SKM-1 treated with dmso at 0.1 percent for 144 hours (cell line): ENCODE results near the gene CDC16.
"Not testable (repeated sequence)": the region's sequence is repeated elsewhere in the genome, so short reads cannot be mapped to it uniquely, and the experiment has no call there.

Experiments
- DNase-seq: peaks from one replicate; lab custom pipeline; 2025; ENCODE audit not compliant: unreplicated experiment; lab: John Stamatoyannopoulos, UW

The CDC16 gene

GRCh38 chr13:114260814-114261213, 26.1 kb downstream of the CDC16 start:
- no peak for DNase-seq

GRCh38 chr13:114261328-114261965, 26.8 kb downstream of the CDC16 start:
- DNase-seq, result no peak

- DNase-seq, result no peak
Measured at GRCh38 chr13:114263578-114263977, 28.9 kb downstream of the CDC16 start.

- DNase-seq, result not testable (repeated sequence)
Measured at GRCh38 chr13:114264313-114264712, 29.6 kb downstream of the CDC16 start.

- no peak for DNase-seq
Measured at GRCh38 chr13:114264886-114265611, 30.4 kb downstream of the CDC16 start.

GRCh38 chr13:114266241-114266640, 31.5 kb downstream of the CDC16 start:
- DNase-seq, result no peak

GRCh38 chr13:114268344-114269280, 33.9 kb downstream of the CDC16 start:
- DNase-seq, result no peak

GRCh38 chr13:114269281-114269770, 34.6 kb downstream of the CDC16 start:
- DNase-seq, result no peak

GRCh38 chr13:114272977-114273376, 38.3 kb downstream of the CDC16 start:
- DNase-seq, result no peak

GRCh38 chr13:114275304-114275703, 40.6 kb downstream of the CDC16 start:
- no peak for DNase-seq

GRCh38 chr13:114279146-114279545, 44.4 kb downstream of the CDC16 start:
- no peak for DNase-seq

- DNase-seq, result no peak
Measured at GRCh38 chr13:114279758-114280355, 45.2 kb downstream of the CDC16 start.

- DNase-seq, result peak; percentile 74
Measured at GRCh38 chr13:114281351-114282040, 46.8 kb downstream of the CDC16 start, which contains the start of gene UPF3A. Gene UPF3A (plus strand): TSS chr13:114281601. CDS start chr13:114281640, 39 bp downstream.

GRCh38 chr13:114282041-114282670, 47.5 kb downstream of the CDC16 start:
- DNase-seq, result peak; percentile 54

GRCh38 chr13:114283576-114283975, 48.9 kb downstream of the CDC16 start:
- DNase-seq, result no peak

- DNase-seq, result no peak
Measured at GRCh38 chr13:114284680-114285079, 50.0 kb downstream of the CDC16 start.

- DNase-seq, result no peak
Measured at GRCh38 chr13:114285166-114285808, 50.6 kb downstream of the CDC16 start.

GRCh38 chr13:114286808-114287207, 52.1 kb downstream of the CDC16 start:
- no peak for DNase-seq

GRCh38 chr13:114288157-114288591, 53.5 kb downstream of the CDC16 start:
- DNase-seq, result no peak
